SH-SY5Y (cell line): ENCODE data around the gene MPHOSPH9.

Source experiments
- GATA2 ChIP-seq: IDR thresholded peaks from 2 replicates; pipeline ENCODE4 v1.6.1; 2011; ENCODE audit warnings: mild to moderate bottlenecking, low read depth, low read length
- GATA3 ChIP-seq: IDR thresholded peaks from 2 replicates; pipeline ENCODE4 v1.6.1; 2011; ENCODE audit warnings: low read depth, mild to moderate bottlenecking, low read length, moderate library complexity

MPHOSPH9 gene

DNA sequence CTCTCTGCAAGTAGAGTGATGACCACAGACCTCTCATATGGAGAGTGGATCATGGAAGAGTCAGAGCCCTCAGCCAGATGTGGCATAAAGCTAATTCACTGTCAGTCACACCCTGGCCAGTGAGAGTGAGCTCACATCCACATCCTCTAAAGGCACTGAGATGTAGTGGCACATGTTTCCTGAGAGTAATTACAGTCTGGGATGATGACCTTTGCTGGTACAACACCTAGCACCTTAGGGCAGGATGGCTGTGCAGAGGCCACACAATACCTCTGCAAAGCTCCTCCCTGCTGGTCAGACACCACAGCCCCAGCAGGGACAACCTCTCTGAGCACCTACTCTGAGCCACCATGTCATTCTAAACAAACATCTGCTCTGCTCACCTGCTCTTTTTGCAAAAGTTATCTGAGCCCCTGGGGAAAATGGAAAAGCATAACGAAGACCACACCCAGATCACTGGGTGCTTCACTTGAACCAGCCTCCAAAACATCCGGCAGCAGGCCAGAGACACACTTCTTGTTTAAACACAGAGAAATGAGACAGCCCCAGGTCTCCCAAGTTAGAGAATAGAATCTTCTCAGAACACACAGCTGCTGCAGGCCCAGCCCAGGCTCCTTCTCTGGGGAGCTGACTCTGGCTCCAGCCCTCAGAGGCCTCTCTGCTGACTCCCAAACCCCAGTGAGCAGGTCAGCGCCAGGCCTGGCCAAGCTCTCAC, 112.3 kb downstream of the MPHOSPH9 start:
- TF ChIP-seq GATA3 (no peak), GATA2 (no peak)

DNA sequence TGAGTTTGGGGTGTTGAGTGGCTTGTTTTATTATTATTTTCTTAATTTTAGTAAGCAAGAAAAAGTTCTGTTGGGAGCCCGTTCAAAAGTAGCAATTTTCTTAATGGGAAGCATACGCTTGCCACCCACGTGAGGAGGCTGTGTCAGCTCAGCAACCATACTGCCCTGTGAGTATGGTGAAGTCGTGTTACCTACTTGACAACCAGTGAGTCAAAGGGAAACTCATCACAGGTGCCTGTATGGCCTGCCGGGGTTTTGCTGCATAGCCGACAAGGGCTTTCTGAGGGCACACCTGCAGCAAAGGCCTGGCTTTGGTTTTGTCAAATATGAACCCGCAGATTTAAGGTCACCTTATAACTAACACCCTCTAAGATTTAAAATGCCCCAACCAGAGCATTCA, 113.1 kb downstream of the MPHOSPH9 start:
- TF ChIP-seq GATA2 (no peak), GATA3 (no peak)

DNA sequence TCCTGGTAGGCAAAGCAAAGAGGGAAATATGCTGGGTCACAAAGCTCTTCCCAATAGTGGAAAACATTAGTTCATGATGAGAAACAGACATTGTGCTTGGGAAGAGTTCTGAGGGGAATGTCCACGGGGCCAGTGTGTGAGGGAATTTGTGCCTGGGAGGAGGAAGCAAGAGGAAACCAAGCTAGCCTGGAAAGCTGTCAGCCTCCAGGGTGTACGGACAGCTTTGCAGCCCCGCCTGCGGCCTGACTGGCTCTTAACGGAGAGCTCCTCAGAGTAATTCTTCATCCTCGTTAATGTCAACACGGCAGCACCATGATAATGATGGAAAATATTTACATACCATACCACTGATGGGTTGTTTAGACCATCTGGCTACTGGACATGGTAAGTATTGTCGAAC, 114.4 kb downstream of the MPHOSPH9 start:
- TF ChIP-seq GATA2 = no peak
- TF ChIP-seq GATA3 = no peak

DNA sequence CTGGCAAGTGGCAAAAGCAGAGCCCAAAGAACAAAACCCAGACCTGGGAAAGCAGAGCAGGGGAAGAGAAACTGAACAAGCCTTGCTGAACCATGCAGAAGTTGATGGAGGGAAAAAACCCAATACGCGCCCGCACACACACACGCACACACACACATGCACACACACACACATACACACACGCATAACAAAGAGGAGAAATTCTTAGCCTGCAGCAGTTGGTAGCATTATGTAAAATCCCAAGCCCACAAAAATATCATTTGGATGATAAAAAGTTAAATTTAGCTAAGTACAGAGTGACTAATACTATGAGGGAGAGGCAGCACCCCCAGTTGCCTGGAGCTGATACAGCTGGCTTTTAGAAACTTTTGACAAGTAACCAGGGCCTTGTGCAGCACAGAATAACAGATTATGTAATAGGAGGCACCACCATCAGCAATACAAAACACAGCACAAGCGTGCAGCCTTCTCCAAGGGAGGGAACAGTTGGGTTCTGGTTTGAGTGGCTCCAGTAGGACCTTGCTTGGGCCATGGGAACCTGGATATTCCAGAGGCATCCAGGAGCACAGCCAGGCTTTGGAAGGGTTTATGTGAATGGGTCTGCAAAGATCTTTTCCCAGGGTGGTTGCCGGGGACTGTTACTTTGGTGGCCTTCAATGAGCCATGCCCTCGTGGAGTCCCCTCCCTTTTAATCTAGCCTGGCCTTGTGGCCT, 117.4 kb downstream of the MPHOSPH9 start:
- TF ChIP-seq GATA2 (no peak), GATA3 (no peak)

DNA sequence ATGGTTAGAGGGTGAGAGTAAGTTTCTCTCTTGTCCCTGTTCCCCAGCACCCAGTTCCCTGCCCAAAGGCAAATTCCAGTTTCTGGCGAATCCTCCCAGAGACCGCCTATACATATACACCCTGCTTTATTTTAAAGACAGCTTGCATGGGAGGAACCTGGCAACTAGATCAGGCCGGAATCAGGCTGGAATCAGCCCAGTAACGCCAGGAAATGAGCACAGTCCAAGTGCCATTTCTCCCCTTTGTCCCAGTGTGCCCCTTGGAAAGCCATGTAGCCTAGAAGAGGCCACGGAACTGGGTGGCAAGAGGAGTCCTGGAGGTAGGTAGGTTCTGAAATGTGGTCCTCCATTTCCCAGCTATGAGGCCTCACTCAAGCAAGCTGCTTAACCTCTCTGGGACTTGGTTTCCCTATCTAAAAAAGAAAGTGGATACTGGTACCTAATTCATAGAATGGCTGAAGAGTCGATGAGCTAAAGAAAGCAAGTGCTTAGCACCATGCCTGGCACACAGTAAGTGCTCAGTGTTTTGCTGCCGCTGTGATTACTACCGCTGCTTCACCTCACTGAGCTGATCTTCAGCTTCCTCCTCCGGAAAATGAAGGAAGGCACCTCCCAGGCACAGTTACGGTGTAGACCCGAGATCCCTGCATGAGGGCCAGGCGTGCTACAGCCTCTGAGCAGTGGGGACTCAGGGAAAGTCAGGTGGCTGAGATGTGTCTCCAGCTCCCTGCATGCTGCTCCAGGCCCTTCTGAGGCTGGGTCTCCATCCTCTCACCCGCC, 118.4 kb downstream of the MPHOSPH9 start:
- TF ChIP-seq GATA3 (no peak), GATA2 (no peak)

DNA sequence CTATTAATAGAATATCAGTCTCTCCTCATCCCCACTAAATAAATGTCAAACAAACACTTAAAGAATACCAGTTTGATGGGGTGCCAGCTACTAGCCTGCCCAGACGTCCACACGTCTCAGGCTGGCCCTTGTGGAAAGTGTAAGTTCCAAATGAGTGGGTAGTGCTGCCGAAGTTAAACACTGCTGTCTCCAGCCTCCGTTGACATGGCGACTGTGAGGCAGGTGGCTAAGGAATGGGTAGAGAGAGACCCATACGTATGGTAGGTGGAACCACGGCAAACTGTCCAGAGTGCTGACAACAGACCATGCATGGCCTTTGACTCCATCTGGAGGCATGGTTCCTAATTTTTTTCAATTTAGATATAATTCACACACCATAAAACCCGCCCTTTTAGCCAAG, 119.9 kb downstream of the MPHOSPH9 start:
- TF ChIP-seq GATA3 (no peak), GATA2 (no peak)

DNA sequence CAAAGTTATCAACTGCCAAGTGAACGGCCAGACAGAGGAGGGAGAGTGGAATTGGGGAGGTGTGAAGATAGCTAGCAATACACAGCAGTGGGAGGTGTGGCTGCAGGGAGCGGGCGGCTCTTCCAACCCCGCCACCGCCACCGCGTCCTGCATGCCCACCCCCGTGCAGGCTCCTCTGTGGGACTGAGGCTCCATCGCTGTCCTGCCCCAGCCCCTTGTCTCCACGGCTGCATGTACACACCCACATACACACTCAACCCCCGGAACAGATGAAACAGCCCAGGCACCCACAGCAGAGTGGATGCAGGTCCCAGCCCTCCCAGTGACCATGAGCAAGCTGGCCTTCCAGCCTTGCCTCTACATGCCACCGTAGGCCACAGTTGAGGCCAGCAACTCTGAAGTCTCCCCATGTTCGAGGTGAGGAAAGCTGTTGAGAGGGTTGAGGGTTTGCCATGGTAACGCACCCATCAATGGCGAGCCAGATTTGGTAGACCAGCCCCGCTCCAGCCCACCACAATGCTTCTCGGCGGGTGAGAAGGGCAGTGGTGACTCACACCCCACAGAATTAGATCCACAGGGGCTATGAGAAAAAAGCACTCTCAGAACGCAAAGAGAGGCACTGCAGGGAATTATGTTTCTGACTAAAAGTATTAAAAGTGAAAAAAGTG, 121.3 kb downstream of the MPHOSPH9 start:
- TF ChIP-seq GATA2 (no peak), GATA3 (no peak)

DNA sequence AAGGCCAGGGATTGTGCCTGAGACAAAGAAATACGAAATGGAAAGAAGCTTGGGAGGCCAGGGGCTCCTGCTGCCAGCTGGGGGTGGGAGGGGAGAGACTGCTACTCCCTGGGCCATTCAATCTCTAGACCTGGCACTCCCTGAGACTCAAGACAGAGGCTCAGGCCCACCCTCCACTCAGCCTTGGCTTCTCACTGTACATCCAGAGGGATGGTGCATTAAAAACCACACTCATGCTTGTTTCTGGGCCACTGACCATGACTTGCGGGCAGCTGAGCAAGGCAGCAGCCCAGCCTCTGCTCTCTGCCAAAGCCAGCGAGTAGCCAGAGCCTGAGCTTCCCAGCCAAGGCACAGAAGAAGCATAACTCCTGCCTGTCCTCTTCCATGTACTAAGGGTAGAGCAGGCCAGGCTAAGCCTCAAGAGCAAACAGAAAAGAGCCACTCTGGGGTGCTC, 123.6 kb downstream of the MPHOSPH9 start:
- no peak for TF ChIP-seq GATA3
- no peak for TF ChIP-seq GATA2

DNA sequence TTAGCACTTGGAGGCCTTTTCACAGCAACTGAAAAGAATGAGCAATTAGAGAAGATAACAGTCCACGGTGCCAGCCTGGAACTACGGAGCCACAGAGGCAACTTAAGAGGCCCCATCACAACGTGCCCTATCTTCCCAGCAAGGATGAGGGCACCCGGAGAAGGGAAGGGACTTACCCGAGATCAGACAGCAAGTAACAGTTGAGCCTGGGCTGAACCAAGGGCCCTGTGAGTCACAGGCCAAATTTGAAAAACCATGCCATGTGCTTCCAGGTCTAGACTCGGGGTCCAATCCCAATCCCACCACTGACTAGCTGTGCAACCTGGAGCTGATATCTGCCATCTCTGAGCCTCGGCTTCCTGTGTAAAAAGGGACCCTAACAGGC, 124.3 kb downstream of the MPHOSPH9 start:
- TF ChIP-seq GATA2 (no peak), GATA3 (no peak)

DNA sequence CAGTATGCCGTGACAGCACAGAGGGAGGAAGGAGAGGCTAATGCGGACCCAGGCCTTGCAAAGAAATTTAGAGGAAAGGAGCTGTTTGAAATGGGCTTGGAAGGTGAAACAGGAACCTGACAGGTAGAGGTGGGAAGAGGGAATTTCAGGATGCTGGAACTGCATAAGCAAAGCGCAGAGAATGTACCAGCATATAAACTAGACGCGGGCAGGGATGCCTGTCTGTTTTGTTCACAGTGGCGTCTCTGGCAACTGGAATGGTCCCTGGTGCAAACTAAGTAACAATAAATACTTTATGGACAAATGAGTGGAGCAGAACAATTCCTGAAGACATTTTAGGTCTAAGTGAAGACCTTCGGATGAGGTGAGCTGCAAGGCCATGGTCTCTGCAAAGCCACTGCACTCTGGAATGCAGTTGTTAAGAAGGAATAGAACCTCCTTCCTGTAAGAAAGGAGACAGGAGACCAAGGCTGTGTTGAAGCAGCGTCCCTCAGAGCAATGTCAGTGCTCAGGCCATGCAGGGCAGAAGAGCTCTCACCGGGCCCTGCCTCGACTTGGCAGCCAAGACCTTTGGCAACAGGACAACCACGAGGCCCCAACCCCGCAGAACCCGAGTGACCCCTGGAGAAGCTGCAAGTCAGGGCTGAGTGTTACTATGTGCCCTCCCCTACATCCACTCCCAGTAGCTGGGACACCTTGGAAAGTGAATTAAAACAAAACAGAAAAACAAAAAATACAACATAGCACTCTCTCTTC, 124.8 kb downstream of the MPHOSPH9 start:
- TF ChIP-seq GATA2 = no peak
- TF ChIP-seq GATA3 = no peak

DNA sequence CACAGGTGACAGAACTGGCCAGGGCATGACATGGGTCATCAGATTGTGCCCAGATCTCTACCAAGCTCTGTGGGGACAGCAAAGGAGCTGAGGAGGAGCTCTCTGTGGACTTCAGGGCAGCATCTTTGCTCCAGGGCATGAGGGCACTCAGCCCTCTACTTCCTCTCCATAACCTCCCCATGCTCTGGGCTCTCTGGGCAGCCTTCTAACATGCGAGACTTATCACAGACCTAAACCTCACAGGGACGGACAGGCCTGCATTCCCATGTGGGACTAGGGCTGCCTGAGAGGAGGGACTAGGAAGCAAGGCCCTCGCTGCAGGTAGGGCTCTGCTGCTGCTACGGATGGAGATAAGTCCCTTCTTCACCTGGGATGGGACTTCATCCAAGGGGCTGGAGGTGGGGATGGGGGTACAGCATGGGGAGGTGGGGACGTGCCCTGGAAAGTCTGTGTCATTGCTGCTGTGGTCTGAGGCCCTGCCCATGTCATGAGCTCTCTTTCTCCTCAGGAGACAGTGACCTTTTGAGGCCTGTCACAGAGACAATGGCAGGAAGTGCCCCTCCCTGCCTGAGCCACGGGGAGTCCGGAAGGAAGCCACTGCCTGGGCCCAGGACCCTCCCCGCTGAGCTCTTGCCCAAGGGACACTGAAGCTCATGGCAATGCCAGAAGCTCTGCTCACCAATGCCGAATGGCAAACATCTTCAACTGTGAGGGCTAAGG, 126.1 kb downstream of the MPHOSPH9 start:
- TF ChIP-seq GATA3 = no peak
- TF ChIP-seq GATA2 = no peak

DNA sequence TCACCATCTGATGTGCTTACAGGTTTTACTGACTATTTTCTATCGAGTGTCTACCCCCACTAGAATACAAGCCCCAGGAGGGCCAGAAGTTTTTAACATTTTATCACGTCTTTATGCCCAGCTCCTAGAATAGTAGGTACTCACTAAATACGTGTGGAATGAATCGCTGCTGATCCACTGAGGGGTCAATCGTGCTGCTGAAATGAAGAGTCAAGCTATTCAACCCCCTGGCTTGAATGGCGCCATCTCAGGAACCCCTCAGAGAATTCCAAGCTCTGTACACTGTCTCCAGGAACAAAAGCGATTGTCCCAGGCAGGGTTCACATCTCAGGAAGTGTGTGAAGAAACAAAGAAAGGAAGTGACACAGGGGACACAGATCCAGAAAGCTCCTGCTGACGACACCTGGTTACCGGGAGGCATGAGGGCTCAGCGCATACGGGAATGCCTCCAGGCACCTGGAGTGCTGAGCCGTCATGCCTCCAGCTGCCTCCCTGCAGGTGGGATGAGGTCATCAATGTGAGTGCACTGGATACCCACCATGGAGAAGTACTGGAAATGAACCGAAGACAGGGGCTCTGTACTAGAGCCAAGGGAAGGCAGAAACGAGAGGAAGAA, 127.6 kb downstream of the MPHOSPH9 start:
- no peak for TF ChIP-seq GATA3
- TF ChIP-seq GATA2 = no peak
